GM12878 (cell line): ENCODE results near the gene TOP3A. TPM values are rescaled to one million over a fixed set of nuclear protein-coding genes. Genes with fewer than 3 reads are reported as not detected.

Experiments used
- ATAC-seq: fragments of 200-7000 bp; cut with Tn5 transposase; 3 replicates; pipeline ENCODE4 v1.9.1; 2020; ENCODE audit warnings: mild to moderate bottlenecking, moderate library complexity
- BruUV-seq: library from RNA; stranded (reverse); fragments of 400-500 nt; replicated peaks from 2 replicates; lab custom pipeline; 2021; lab: Mats Ljungman, UMichigan
- CTCF ChIA-PET: fragments of 300-600 bp; sonication (Branson Sonifier 250); formaldehyde crosslinking; extraction: SDS; loops from one replicate; lab custom pipeline; 2021; ENCODE audit warnings: inconsistent platforms; lab: Yijun Ruan, JAX
- POLR2A ChIA-PET: fragments of 350-600 bp; formaldehyde crosslinking; extraction: SDS; loops from one replicate; lab custom pipeline; 2021; ENCODE audit warnings: inconsistent platforms; lab: Charles Lee
- RAD21 ChIA-PET: fragments of 300-600 bp; sonication (Branson Sonifier 250); formaldehyde crosslinking; loops from one replicate; lab custom pipeline; 2023; ENCODE audit warnings: antibody characterized with exemption; ENCODE audit not compliant: unreplicated experiment; lab: Charles Lee
- SMC1A ChIA-PET: fragments of 300-600 bp; sonication (Branson Sonifier 250); formaldehyde crosslinking; loops from one replicate; lab custom pipeline; 2023; ENCODE audit not compliant: unreplicated experiment, uncharacterized antibody; lab: Charles Lee
- DNase-seq: peaks from one replicate; pipeline ENCODE4 v3.0.0-alpha.2; 2011; ENCODE audit warnings: low read depth, low spot score
- FAIRE-seq: peaks from 3 replicates; lab custom pipeline; 2011; peaks lifted over from hg19 to GRCh38; lab: Jason Lieb, UNC
- H2AFZ ChIP-seq: 2 replicates; pipeline ENCODE4 v1.6.0; 2011; ENCODE audit warnings: low read depth, low read length, control low read depth; ENCODE audit not compliant: control insufficient read depth
- H3K27ac ChIP-seq: 2 replicates; pipeline ENCODE4 v1.5.1; 2011; ENCODE audit warnings: control low read depth; ENCODE audit not compliant: control insufficient read depth, insufficient read depth
- H3K27me3 ChIP-seq, 2 experiments: replicated peaks in 1 of 2; 2 replicates each; pipeline versions ENCODE4 v1.6.0 to v1.6.1; 2011; ENCODE audit warnings: low read length in 1 of 2; ENCODE audit not compliant: control insufficient read depth in 2 of 2, insufficient read depth in 2 of 2
- H3K36me3 ChIP-seq, 2 experiments: 2 replicates each; pipeline ENCODE4 v1.5.1; 2011; ENCODE audit warnings: low read length in 1 of 2; ENCODE audit not compliant: control insufficient read depth in 2 of 2, insufficient read depth in 2 of 2
- H3K4me1 ChIP-seq: 2 replicates; pipeline ENCODE4 v1.6.1; 2011; ENCODE audit warnings: mild to moderate bottlenecking, low read length, moderate library complexity, mixed read lengths; ENCODE audit not compliant: control insufficient read depth, insufficient read depth
- H3K4me2 ChIP-seq: 2 replicates; pipeline ENCODE4 v1.6.0; 2011; ENCODE audit warnings: control low read depth; ENCODE audit not compliant: control insufficient read depth, insufficient read depth
- H3K4me3 ChIP-seq: fragments of 200-600 bp; sonication (generic); 2 replicates; pipeline ENCODE4 v1.5.1; 2016
- H3K79me2 ChIP-seq: 2 replicates; pipeline ENCODE4 v1.6.0; 2011; ENCODE audit warnings: low read length; ENCODE audit not compliant: control insufficient read depth, insufficient read depth
- H3K9ac ChIP-seq: 2 replicates; pipeline ENCODE4 v1.8.0; 2011; ENCODE audit warnings: low read length, control low read depth, mixed read lengths; ENCODE audit not compliant: control insufficient read depth, insufficient read depth
- H3K9me3 ChIP-seq: replicated peaks from 3 replicates; pipeline ENCODE4 v1.5.1; 2011; ENCODE audit warnings: mild to moderate bottlenecking, low read length; ENCODE audit not compliant: control insufficient read depth, insufficient read depth
- H4K20me1 ChIP-seq: 2 replicates; pipeline ENCODE4 v1.6.0; 2011; ENCODE audit not compliant: control insufficient read depth, insufficient read depth
- E2F4 ChIP-seq: IDR thresholded peaks from 2 replicates; pipeline ENCODE4 v1.6.1; 2012; ENCODE audit warnings: low read depth, low read length, improper control_type of control experiment
- MLLT1 ChIP-seq: fragments of 450-650 bp; IDR thresholded peaks from 2 replicates; pipeline ENCODE4 v1.6.1; 2016; ENCODE audit warnings: mild to moderate bottlenecking
- NR2C1 ChIP-seq: fragments of 450-650 bp; IDR thresholded peaks from 2 replicates; pipeline ENCODE4 v1.6.1; 2017; ENCODE audit warnings: antibody characterized with exemption, mild to moderate bottlenecking, moderate library complexity
- PAX5 ChIP-seq: IDR thresholded peaks from 2 replicates; pipeline ENCODE4 v1.6.1; 2011; ENCODE audit warnings: low read depth, low read length, borderline replicate concordance
- TCF3 ChIP-seq: IDR thresholded peaks from 2 replicates; pipeline ENCODE4 v1.6.1; 2012; ENCODE audit warnings: low read depth, mild to moderate bottlenecking, low read length, borderline replicate concordance; ENCODE audit not compliant: insufficient read depth
- YY1 ChIP-seq: IDR thresholded peaks from 2 replicates; pipeline ENCODE4 v1.6.1; 2011; ENCODE audit warnings: low read depth, mild to moderate bottlenecking, low read length
- ZBTB11 ChIP-seq: fragments of 450-650 bp; formaldehyde crosslinking; IDR thresholded peaks from 2 replicates; pipeline ENCODE4 v1.5.0; 2022; ENCODE audit warnings: mild to moderate bottlenecking, missing genetic modification characterization
- ZNF592 ChIP-seq: fragments of 450-650 bp; IDR thresholded peaks from 2 replicates; pipeline ENCODE4 v1.6.1; 2017; ENCODE audit warnings: mild to moderate bottlenecking, moderate library complexity
- WGBS: methylation state at CpG from one replicate; pipeline ENCODE4 v1.1.6; 2016; ENCODE audit warnings: low lambda C conversion rate; ENCODE audit not compliant: insufficient replicate concordance, insufficient coverage; ENCODE audit errors: missing lambda C conversion rate; 5-methylcytosine and 5-hydroxymethylcytosine counted together
- in situ Hi-C: fragments of 300-500 bp; cut with MboI; formaldehyde crosslinking; loops from 9 replicates; pipeline ENCODE4 v1.14.3; 2018; ENCODE audit warnings: mixed read lengths
- intact Hi-C: fragments of 100-400 bp; cut with micrococcal nuclease; formaldehyde crosslinking; loops from one replicate; pipeline ENCODE4 v1.14.2; 2022; ENCODE audit not compliant: unreplicated experiment
- polyA plus RNA-seq, 11 experiments: library from polyadenylated mRNA; depleted of rRNA in 4 of 11; unstranded in 6 of 11; stranded (reverse) in 5 of 11; fragments of >200 nt; fragmentation: Nextera tagmentation in 4 of 11; fragmentation: Illumina TruSeq in 1 of 11; extraction: Ambion mirVana in 4 of 11; extraction: Trizol in 1 of 11; gene quantifications; 1 replicate in 1 of 11; 2 replicates in 10 of 11; pipeline versions ENCODE4 v1.2.1 to v1.2.3, GENCODE V29; 2011 to 2016; ENCODE audit warnings: inconsistent platforms in 2 of 11, missing spikeins in 2 of 11, low read depth in 1 of 11
- total RNA-seq, 4 experiments: library from RNA; depleted of rRNA in 3 of 4; stranded (reverse); fragments of >200 nt in 3 of 4; fragmentation: Illumina TruSeq in 1 of 4; extraction: Trizol in 1 of 4; gene quantifications; 2 replicates each; pipeline versions ENCODE4 v1.2.1 to v1.2.3, GENCODE V29; 2013 to 2021

Gene TOP3A
- total and polyA plus RNA-seq, 10 of the 15 experiments (the other 5 are each of a cell fraction or from before 2014, with no cell fraction given) = 4.2 to 51.9 (median 31.8) TPM

GRCh38 chr17:18332909-18333489, 18.2 kb upstream of the TOP3A start:
- H3K27me3 ChIP-seq = no peaks in the 10 kb centered on the region
- H2AFZ ChIP-seq = no peak overlapping the region
- ChIA-PET RAD21 (no interaction called here), SMC1A (no interaction called here), POLR2A (no interaction called here), CTCF (no interaction called here)
- H3K4me1 ChIP-seq = no peaks in the 10 kb centered on the region
- no peak for TF ChIP-seq PAX5
- no peak for TF ChIP-seq TCF3
- TF ChIP-seq ZBTB11 = no peak
- TF ChIP-seq ZNF592 = no peak
- TF ChIP-seq E2F4 = no peak
- no peak for TF ChIP-seq MLLT1
- TF ChIP-seq YY1 = no peak
- TF ChIP-seq NR2C1 = no peak
- FAIRE-seq = no peak
- no peak overlapping the region for H3K27ac ChIP-seq
- no peaks in the 10 kb centered on the region for H3K79me2 ChIP-seq
- H3K9ac ChIP-seq = no peak overlapping the region
- in situ Hi-C loops = no loop called here
- H4K20me1 ChIP-seq = no peaks in the 10 kb centered on the region
- no peak for DNase-seq
- no peak overlapping the region for H3K4me3 ChIP-seq
- no TSS peak for BruUV-seq
- H3K4me2 ChIP-seq = no peak overlapping the region
- H3K9me3 ChIP-seq = no peaks in the 10 kb centered on the region
- ATAC-seq = no peak
- 32% methylated on average over 4 of the region's 4 CpGs for WGBS
- H3K36me3 ChIP-seq = peaks cover 4 to 10% of the 10 kb centered on the region in 2 experiments
- intact Hi-C loops = no loop called here
